ENCODE results near the gene EPB41L5.
"Not testable (repeated sequence)": the region's sequence is repeated elsewhere in the genome, so short reads cannot be mapped to it uniquely, and the experiment has no call there.

The EPB41L5 gene

GRCh38 chr2:120012771-120013596 is at the start of gene EPB41L5:
TSS of gene EPB41L5 (plus strand) at chr2:120013077. CDS start at chr2:120019085, 6,008 bp downstream.
- DNase-seq (ENCODE audit: low read depth in 2 of 2) = peak; percentile 79 to 80

DNA sequence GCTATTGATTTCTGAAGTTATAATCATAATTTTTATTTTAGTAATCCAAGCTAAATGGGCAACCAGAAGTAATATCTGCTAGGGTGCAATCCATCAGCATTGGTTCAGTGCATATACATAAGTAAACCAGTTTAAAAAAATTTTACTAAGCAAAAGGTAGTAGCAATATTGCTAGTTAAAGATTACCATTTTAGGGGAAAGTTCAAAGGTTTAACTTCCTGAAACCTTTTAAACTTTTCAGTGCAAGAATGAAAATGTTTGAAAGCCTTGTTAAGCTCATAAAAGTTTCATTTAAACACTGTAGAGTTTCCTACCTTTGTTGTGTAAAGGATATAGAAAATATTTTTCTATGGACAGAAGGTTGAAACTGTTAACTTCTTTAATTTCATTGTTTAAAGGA is 31.0 kb upstream of the EPB41L5 start:
- DNase-seq (ENCODE audit: low read depth in 2 of 2) = no peak

- no peak for DNase-seq (ENCODE audit: low read depth in 2 of 2)
These were observed 30.4 kb upstream of the EPB41L5 start for GRCh38 chr2:119982506-119982905.

DNA sequence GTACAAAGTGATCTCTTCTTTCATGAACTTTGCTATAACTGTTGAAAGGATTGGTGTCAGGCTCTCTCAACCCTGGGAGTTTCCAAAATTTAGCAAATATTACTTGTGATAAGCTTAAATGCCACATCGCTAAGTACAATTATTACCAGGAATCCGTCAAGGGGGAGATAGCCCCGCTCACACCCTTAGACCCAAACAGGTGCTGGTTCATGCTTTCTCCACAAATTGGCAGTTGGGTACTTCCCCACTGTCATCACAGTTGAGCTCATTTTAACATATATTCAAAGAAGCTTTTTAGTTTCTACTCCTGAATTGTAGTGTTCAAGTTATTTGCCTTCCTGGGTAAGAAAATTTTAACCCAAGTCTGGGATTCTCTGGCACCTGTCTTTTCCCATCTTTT is 29.8 kb upstream of the EPB41L5 start:
- DNase-seq (ENCODE audit: low read depth in 2 of 2) = no peak

- no peak for DNase-seq (ENCODE audit: low read depth in 2 of 2)
These were observed 16.7 kb upstream of the EPB41L5 start for GRCh38 chr2:119996148-119996547.

DNA sequence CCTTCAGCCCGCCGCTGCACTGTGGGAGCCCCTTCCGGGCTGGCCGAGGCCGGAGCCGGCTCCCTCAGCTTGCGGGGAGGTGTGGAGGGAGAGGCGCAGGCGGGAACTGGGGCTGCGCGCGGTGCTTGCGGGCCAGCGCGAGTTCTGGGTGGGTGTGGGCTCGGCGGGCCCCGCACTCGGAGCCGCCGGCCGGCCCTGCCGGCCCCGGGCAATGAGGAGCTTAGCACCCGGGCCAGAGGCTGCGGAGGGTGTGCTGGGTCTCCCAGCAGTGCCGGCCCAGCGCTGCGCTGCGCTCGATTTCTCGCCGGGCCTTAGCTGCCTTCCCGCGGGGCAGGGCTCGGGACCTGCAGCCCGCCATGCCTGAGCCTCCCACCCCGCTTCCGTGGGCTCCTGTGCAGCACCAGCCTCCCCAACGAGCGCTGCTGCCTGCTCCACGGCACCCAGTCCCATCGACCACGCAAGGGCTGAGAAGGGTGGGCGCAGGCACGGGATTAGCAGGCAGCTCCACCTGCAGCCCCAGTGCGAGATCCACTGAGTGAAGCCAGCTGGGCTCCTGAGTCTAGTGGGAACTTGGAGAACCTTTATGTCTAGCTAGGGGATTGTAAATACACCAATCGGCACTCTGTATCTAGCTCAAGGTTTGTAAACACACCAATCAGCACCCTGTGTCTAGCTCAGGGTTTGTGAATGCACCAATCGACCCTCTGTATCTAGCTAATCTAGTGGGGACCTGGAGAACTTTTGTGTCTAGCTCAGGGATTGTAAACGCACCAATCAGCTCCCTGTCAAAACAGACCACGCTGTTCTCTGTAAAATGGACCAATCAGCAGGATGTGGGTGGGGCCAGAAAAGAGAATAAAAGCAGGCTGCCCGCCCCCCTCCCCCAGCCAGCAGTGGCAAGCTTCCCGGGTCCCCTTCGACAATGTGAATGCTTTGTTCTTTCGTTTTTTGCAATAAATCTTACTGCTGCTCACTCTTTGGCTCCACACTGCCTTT is 15.7 kb upstream of the EPB41L5 start:
- DNase-seq (ENCODE audit: low read depth in 2 of 2) = not testable (repeated sequence)

- DNase-seq (ENCODE audit: low read depth in 2 of 2) = no peak
These were observed 11.4 kb upstream of the EPB41L5 start for GRCh38 chr2:120001471-120001870.

DNA sequence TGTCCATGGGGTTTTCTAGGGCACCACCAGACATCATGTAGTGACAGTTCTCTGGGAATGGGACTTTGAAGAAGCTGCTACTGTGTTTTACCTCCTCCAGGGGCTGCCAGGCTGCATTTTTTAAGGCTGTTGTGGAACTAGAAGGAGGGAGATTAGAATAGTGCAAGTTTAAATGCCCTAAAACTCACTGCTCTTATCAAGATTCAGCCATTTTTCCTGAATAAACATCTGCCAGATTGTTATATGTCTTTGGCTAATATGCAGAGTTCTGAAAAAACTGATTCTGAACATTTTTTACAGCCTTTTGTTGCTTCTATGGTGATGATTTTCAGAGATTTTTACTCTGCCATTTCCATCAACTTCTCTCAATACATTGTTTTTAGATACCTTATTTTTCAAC is 8.6 kb upstream of the EPB41L5 start:
- no peak for DNase-seq (ENCODE audit: low read depth in 2 of 2)

DNA sequence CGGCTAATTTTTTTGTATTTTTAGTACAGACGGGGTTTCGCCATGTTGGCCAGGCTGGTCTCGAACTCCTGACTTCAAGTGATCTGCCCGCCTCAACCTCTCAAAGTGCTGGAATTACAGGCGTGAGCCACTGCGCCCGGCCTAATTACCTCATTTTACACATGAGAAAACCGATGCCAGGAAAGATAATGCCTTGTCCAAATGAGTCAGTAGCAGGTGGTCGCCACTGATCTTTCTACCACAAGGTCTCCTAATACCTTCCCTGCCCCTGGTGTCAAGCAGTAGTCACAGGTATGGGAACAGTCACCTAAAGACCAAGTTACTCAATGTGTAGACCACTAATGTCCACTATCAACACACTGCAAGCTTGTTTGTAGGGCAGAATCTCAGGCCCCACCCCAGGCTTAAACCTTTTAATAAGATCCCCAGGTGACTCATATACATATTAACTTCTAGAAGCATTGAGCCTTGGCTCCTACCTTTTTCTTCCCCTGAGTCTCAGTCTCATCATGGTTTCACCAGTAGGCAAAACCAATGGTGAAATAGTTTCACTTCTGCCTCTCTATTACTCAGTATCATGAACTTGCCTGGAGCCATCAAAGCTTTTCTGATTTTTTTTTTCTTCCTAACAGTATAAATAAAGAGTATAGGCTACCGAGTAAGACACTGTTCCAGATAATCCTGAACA is 6.9 kb upstream of the EPB41L5 start:
- DNase-seq (ENCODE audit: low read depth in 2 of 2) = no peak

DNA sequence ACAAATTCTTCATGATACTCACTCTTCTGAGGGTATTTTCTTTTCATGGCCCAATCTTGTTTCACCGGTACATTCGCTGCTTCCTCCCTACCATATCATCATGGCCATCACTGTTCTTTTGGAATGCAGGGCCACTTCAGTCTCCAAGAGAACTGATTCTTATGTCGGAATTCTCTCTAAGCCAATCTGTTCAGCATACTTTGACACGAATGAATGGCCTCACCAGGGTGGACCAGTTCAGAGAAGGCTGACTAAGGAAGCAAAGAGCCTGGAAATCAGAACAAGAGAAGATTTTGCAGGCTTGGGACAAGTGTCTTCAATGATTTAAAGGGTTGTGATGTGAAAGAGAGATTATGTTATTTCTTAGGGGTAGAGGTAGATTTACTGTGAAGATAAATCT is 5.0 kb upstream of the EPB41L5 start:
- no peak for DNase-seq (ENCODE audit: low read depth in 2 of 2)

DNA sequence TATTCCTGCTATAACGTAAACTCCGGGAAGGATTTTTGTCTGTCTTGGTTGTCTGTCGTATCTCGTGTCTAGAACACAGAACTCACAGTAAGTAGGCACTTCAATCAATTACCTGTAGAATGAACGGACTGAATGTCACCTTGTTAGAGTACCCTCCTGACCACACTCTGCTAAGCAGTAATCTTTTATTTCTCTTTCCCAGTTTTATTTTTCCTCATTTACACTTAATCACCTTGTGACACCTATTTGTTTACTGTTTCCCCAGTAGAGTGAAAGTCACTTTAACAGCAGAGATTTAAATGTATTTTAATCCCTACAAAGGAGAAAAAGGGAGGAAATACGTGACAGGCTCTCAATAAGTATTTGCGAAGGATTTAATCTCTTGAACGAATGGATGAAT is 514 bp upstream of the EPB41L5 start:
- no peak for DNase-seq (ENCODE audit: low read depth in 2 of 2)

GRCh38 chr2:120013597-120014223 is 833 bp downstream of the EPB41L5 start:
- DNase-seq (ENCODE audit: low read depth in 2 of 2) = no peak

DNA sequence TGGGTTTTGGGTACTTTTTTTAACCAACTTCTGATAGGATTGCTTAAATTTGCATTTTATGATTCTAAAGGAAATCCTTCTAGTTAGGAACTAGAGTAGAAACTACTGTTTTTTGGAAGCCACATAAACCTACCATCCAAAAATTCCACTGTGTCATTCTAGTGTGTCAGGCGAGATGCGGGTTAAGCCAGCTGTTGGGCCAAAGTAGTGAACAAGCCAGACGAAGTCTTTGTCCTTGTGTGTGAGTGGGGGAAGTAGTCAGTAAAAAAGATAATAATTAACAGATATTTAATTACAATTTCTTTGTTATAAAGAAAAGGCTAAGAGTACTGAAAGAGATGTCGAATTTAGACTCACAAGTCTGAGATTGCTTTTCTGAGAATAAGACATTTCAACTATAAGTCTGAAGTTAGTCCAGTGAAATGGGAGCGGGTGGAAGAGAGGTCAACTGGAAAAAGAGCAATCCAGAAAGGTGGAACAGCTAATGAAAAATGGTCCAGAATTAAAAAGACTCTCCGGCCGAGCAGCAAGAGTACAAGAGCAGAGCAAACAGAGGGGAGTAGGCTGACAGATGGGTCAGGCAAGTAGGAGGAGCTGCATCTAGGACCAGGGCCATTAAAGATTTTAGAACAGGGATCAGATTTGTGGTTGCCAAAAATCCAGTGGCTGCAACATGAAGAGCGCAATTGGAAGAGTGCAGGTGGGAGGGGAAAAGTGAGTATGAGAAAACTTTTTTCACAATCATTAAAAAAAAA is 1.5 kb downstream of the EPB41L5 start:
- DNase-seq (ENCODE audit: low read depth in 2 of 2) = no peak

- DNase-seq (ENCODE audit: low read depth in 2 of 2) = no peak
These were observed 3.9 kb downstream of the EPB41L5 start for GRCh38 chr2:120016800-120017199.

GRCh38 chr2:120017201-120017600 is 4.3 kb downstream of the EPB41L5 start:
- DNase-seq (ENCODE audit: low read depth in 2 of 2) = no peak

DNA sequence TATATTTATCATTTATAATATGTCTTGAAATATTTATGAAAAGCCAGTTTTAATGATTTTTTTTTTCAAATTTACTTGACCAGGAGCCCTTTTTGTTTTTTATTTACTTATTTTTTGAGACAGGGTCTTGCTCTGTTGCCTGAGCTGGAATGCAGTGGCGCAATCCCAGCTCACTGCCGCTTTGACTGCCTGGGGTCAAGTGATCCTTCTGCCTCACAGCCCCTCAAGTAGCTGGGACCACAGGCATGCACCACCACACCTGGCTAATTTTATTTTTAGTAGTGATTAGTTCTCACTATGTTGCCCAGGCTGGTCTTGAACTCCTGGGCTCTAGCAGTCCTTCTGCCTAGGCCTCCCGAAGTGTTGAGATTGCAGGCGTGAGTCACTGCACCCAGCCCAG is 5.7 kb downstream of the EPB41L5 start:
- no peak for DNase-seq (ENCODE audit: low read depth in 2 of 2)

DNA sequence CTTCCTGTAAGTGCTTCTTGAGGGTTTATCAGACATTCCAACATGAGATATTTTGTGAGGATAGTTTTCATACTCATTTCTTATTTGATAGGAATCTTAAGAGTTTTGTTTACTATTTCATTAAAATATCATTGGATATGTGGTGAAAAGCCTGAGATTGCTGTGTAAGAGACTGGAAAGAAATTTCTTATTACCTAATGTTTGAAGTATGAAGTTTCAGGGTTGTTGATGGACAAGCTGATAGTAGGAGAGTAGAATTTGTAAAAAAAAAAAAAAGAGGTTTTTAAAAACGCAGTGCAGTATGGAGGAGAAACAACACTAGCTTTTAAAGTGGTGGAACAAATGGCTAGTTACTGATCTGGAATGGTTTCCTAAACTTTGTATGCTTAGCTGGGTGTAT is 7.7 kb downstream of the EPB41L5 start:
- no peak for DNase-seq (ENCODE audit: low read depth in 2 of 2)

GRCh38 chr2:120022505-120022904 is 9.6 kb downstream of the EPB41L5 start:
- DNase-seq (ENCODE audit: low read depth in 2 of 2) = not testable (repeated sequence)

DNA sequence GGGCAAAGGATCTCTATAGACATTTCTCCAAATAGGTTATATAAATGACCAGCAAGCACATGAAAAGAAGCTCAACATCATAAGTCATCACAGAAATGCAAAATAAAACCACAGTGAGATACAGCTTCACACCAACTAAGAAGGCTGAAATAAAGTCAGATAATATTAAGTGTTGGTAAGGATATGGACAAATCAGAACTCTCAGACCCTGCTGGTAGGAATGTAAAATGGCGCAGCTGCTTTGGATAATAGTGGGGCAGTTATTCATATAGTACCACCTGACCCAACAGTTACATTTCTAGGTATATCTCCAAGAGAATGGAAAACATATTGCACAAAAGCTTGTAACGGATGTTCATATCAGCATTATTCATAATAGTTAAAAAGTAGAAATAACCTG is 14.0 kb downstream of the EPB41L5 start:
- DNase-seq (ENCODE audit: low read depth in 2 of 2) = no peak

GRCh38 chr2:120028795-120029194 is 15.9 kb downstream of the EPB41L5 start:
- no peak for DNase-seq (ENCODE audit: low read depth in 2 of 2)
